Erythroblast (primary cell): ENCODE measurements around the gene MSL2.

Experiments used
- GATA1 ChIP-seq: IDR thresholded peaks from 2 replicates; pipeline ENCODE4 v1.6.1; 2011; ENCODE audit warnings: low read depth, mild to moderate bottlenecking, control low read depth, low read length, moderate library complexity
- POLR2A ChIP-seq: IDR thresholded peaks from 2 replicates; pipeline ENCODE4 v1.6.1; 2011; ENCODE audit warnings: mild to moderate bottlenecking, low read length

DNA sequence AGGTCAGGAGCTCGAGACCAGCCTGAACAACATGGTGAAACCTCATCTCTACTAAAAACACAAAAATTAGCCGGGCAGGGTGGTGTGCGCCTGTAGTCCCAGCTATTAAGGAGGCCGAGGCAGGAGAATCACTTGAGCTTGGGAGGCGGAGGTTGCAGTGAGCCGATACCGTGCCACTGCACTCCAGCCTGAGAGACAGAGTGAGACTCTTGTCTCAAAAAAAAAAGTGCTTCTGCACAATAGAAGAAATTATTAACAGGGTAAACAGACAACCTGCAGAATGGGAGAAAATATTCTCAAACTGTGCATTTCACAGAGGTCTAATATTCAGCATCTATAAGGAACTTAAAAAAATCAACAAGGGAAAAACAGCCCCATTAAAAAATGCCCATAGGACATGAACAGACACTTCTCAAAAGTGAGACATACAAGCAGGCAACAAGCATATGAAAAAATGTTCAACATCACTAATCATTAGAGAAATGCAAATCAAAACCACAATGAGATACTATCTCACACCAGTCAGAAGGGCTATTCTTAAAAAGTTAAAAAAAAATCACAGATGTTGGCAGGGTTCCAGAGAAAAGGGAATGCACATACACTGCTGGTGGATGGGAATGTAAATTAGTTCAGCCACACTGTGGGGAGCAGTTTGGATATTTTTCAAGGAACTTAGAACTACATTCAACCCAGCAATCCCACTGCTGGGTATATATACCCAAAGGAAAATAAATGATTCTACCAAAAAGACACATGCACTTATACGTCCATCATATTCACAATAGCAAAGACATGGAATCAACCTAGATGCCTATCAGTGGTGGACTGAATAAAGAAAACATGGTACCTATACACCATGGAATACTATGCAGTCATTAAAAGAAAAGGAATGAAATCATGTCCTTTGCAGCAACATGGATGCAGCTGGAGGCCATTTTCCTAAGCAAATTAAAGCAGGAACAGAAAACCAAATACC is 75.5 kb downstream of the MSL2 start:
- TF ChIP-seq POLR2A (no peak), GATA1 (no peak)
